Skeletal muscle tissue (tissue), 4 donors: ENCODE data around the gene ZC3H8. TPM values are rescaled to one million over a fixed set of nuclear protein-coding genes. Genes with fewer than 3 reads are reported as not detected.
A peak's percentile ranks its signal among the peaks of the same experiment; 100 is the strongest.

Experiments
- H3K27ac ChIP-seq: one replicate; pipeline ENCODE4 v1.7.0; 2013; ENCODE audit warnings: mild to moderate bottlenecking, low read depth, low read length, inconsistent platforms
- H3K27me3 ChIP-seq, 3 donors: one replicate each; pipeline ENCODE4 v1.7.0; 2013; ENCODE audit warnings: low read length in 3 of 3; ENCODE audit not compliant: control insufficient read depth in 3 of 3, insufficient read depth in 3 of 3
- H3K36me3 ChIP-seq, 3 donors: one replicate each; pipeline ENCODE4 v1.7.0; 2013; ENCODE audit warnings: low read length in 3 of 3; ENCODE audit not compliant: control insufficient read depth in 3 of 3, insufficient read depth in 3 of 3
- H3K4me1 ChIP-seq, 3 donors: one replicate each; pipeline ENCODE4 v1.7.0; 2013; ENCODE audit warnings: low read length in 3 of 3, mild to moderate bottlenecking in 3 of 3; ENCODE audit not compliant: control insufficient read depth in 3 of 3, insufficient read depth in 3 of 3
- H3K4me3 ChIP-seq, 3 donors: one replicate each; pipeline ENCODE4 v1.7.0; 2013; ENCODE audit warnings: low read length in 3 of 3
- H3K9ac ChIP-seq, 3 donors: one replicate each; pipeline ENCODE4 v1.7.0; 2013; ENCODE audit warnings: low read length in 3 of 3, mild to moderate bottlenecking in 3 of 3, moderate library complexity in 2 of 3, low read depth in 1 of 3
- H3K9me3 ChIP-seq, 3 donors: one replicate each; pipeline ENCODE4 v1.7.0; 2013; ENCODE audit warnings: low read length in 3 of 3; ENCODE audit not compliant: control insufficient read depth in 3 of 3
- total RNA-seq: library from RNA; depleted of rRNA; stranded (reverse); fragments of >200 nt; gene quantifications from one replicate; pipeline ENCODE4 v1.2.3, GENCODE V29; 2014
- donor health status: Osteomylitis.

The ZC3H8 gene
- total RNA-seq, 1 donor from 2014 or later: 10.4 TPM

DNA sequence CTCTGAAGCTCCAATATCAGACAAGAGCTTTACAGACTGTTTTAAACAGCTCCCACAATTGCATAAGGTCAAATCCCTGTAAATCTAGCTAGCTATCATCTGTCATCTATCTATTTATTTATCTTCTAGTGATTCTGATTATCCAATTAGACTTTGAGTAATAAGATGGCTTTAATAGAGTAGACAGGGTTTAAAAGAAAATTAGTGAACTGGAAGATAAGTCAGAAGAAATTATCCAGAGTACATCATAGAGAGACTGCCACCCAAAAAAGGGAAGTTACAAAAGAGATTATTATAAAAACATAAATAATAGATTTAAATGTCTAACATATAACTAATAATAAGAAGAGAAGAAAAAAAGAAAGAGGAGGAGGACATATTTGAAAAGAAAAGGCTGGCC is 8.0 kb upstream of the ZC3H8 start:
- Histone ChIP-seq H3K36me3 (no peaks in the 10 kb centered on the region), H3K4me1 (peaks cover 0 to 6% (median 3%) of the 10 kb centered on the region in 3 donors), H3K4me3 (no peak overlapping the region), H3K27ac (no peak overlapping the region), H3K9me3 (no peaks in the 10 kb centered on the region), H3K27me3 (no peaks in the 10 kb centered on the region), H3K9ac (no peak overlapping the region)

DNA sequence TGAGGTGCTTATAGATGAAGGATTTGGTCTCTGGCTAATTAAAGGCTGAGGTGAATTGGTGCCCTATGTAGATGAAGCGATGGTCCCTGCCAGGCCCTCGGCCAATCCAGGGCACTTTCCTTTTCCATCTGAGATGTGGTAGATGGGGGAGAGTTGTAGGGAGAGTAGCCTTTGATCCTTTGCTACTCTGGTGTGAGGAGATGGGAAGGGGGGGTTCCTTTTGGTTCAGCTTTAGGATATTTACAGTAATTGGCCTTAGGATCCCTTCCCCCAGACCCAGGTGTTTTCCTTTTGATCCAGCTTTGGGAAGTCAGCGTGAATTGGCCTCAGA is 5.4 kb upstream of the ZC3H8 start:
- Histone ChIP-seq H3K36me3 (no peaks in the 10 kb centered on the region), H3K4me1 (peaks cover 0 to 6% (median 3%) of the 10 kb centered on the region in 3 donors), H3K27ac (no peak overlapping the region), H3K4me3 (no peak overlapping the region), H3K27me3 (no peaks in the 10 kb centered on the region), H3K9me3 (no peaks in the 10 kb centered on the region), H3K9ac (no peak overlapping the region)

DNA sequence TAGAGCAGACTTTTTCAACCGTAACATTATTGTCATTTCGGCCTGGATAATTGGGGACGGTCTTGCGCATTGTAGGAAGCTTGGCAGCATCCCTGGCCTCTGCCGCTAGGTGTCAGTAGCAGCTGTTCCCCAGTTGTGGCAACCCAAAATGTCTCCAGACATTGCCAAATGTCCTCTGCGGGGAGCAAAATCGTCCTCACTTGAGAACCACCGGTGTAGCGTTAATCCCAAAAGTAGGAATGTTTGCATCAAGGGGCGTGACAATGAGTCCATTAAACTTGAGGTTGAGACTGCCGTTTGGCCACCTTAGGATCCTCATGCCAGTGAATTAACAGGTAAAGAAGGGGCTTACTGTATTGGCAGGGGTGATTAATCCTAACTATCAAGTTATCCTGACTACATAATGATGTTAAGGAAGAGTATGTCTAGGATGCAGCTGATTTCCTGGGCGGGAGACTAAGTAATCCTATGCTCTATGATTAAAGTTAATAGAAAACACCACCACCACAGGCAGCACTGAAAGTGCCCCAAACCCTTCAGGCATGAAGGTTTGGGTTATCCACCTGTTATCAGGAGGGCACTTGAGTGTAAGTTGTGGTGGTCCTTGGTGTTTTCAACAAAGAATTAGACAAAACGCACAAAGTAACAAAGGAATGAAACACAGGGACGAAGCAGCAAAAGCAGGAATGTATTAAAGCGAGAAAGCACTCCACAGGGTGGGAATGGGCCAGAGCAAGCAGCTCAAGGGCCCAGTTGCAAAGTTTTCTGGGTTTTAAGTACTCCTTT is 4.9 kb upstream of the ZC3H8 start:
- no peaks in the 10 kb centered on the region for H3K36me3 ChIP-seq
- H3K9ac ChIP-seq: peak overlapping the region in 2 of 3 donors; percentile 41 to 59
- no peaks in the 10 kb centered on the region for H3K27me3 ChIP-seq
- H3K9me3 ChIP-seq: no peaks in the 10 kb centered on the region
- no peak overlapping the region for H3K27ac ChIP-seq
- peaks cover 0 to 6% (median 3%) of the 10 kb centered on the region in 3 donors for H3K4me1 ChIP-seq
- H3K4me3 ChIP-seq: peak overlapping the region; percentile 42 to 72 (median 60)

- H3K9ac ChIP-seq: no peak overlapping the region
- no peaks in the 10 kb centered on the region for H3K36me3 ChIP-seq
- H3K4me1 ChIP-seq: peaks cover 3 to 14% (median 5%) of the 10 kb centered on the region in 3 donors
- H3K4me3 ChIP-seq: no peak overlapping the region
- H3K27me3 ChIP-seq: no peaks in the 10 kb centered on the region
- no peak overlapping the region for H3K27ac ChIP-seq
- no peaks in the 10 kb centered on the region for H3K9me3 ChIP-seq
Measured at GRCh38 chr2:112257575-112257974, 2.7 kb upstream of the ZC3H8 start.

DNA sequence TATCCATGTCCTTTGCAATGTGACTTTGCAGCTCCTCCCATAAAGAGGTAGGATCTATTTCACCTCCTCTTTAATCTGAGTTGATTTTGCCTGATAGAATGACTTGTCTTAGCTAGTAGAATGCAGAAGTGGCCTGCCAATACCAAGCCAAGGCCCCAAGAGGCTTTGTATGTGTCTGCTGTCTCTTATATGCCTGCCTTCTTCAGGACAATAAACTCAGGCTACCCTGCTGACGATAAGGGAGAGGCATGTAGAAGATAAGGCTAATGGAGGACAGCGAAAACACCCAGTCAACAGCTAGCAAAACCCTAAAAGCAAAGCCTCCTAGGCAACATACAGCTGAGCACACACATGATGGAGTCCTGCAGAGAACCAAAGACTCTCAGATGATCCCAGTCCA is 1.8 kb upstream of the ZC3H8 start:
- no peaks in the 10 kb centered on the region for H3K36me3 ChIP-seq
- no peaks in the 10 kb centered on the region for H3K9me3 ChIP-seq
- no peak overlapping the region for H3K9ac ChIP-seq
- H3K27me3 ChIP-seq: no peaks in the 10 kb centered on the region
- H3K4me3 ChIP-seq: no peak overlapping the region
- no peak overlapping the region for H3K27ac ChIP-seq
- peaks cover 3 to 14% (median 5%) of the 10 kb centered on the region in 3 donors for H3K4me1 ChIP-seq

DNA sequence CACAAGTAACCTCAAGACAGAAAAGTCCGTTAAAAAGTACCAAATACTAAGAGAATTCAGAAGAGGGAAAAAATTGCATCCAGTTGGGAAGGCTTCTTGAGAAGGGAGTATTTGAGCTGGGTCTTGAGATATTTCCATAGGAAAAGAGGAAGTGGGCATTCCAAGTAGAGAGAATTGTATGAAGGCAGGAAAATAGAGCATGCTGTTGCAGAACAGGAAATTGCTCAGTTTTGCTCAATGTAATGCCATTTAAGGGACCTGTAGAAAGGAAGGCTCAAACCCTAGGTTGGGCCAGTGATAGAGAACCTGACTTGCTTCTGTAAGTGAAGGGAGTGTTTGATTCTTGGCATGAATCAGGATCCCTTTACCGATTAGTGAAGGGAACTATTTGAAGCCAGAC is 1.0 kb upstream of the ZC3H8 start:
- H3K27me3 ChIP-seq: no peaks in the 10 kb centered on the region
- H3K27ac ChIP-seq: no peak overlapping the region
- H3K36me3 ChIP-seq: no peaks in the 10 kb centered on the region
- peaks cover 3 to 14% (median 5%) of the 10 kb centered on the region in 3 donors for H3K4me1 ChIP-seq
- no peaks in the 10 kb centered on the region for H3K9me3 ChIP-seq
- no peak overlapping the region for H3K9ac ChIP-seq
- no peak overlapping the region for H3K4me3 ChIP-seq

- Histone ChIP-seq H3K4me1 (peaks cover 0 to 7% (median 5%) of the 10 kb centered on the region in 3 donors), H3K4me3 (no peak overlapping the region), H3K27ac (no peak overlapping the region), H3K36me3 (peaks cover 0 to 6% (median 0%) of the 10 kb centered on the region in 3 donors), H3K9me3 (no peaks in the 10 kb centered on the region), H3K27me3 (no peaks in the 10 kb centered on the region), H3K9ac (no peak overlapping the region)
Measured at GRCh38 chr2:112253261-112253815, 1.5 kb downstream of the ZC3H8 start.

- Histone ChIP-seq H3K4me1 (peaks cover 0 to 7% (median 5%) of the 10 kb centered on the region in 3 donors), H3K9ac (no peak overlapping the region), H3K9me3 (no peaks in the 10 kb centered on the region), H3K27ac (no peak overlapping the region), H3K4me3 (no peak overlapping the region), H3K36me3 (peaks cover 3 to 14% (median 9%) of the 10 kb centered on the region in 3 donors), H3K27me3 (no peaks in the 10 kb centered on the region)
Measured at GRCh38 chr2:112251271-112251670, 3.6 kb downstream of the ZC3H8 start.

- no peak overlapping the region for H3K9ac ChIP-seq
- H3K4me3 ChIP-seq: no peak overlapping the region
- no peaks in the 10 kb centered on the region for H3K9me3 ChIP-seq
- no peak overlapping the region for H3K27ac ChIP-seq
- no peaks in the 10 kb centered on the region for H3K4me1 ChIP-seq
- H3K27me3 ChIP-seq: no peaks in the 10 kb centered on the region
- H3K36me3 ChIP-seq: peaks cover 5 to 24% (median 12%) of the 10 kb centered on the region in 3 donors
Measured at GRCh38 chr2:112244854-112245253, 10.0 kb downstream of the ZC3H8 start.

DNA sequence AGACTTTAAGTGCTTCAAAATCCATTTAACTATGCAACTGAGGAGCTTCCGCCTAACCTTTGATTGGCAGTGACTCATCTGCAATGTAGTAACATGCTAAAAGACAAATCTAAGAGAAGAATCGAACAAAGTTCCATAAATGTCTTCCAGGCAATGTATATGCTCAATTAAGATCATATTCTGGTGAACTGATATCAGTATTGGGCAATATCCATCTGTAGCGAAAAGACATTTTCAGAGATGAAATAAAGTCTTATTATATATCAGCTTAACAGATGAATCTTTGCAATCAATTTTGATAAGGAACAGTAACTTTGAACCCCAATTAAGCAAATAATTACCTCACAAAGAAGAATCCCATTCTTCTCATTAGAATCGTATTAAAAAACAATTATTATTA is 11.6 kb downstream of the ZC3H8 start:
- Histone ChIP-seq H3K27ac (no peak overlapping the region), H3K27me3 (no peaks in the 10 kb centered on the region), H3K36me3 (peaks cover 5 to 18% (median 12%) of the 10 kb centered on the region in 3 donors), H3K9ac (no peak overlapping the region), H3K4me1 (no peaks in the 10 kb centered on the region), H3K9me3 (no peaks in the 10 kb centered on the region), H3K4me3 (no peak overlapping the region)
